DOHH2 (cell line): ENCODE measurements around the gene ACTL7A.

Experiments
- CTCF ChIP-seq: fragments of 200-600 bp; sonication (generic); IDR thresholded peaks from one replicate; pipeline ENCODE4 v1.5.1; 2014; ENCODE audit warnings: antibody characterized with exemption, mild to moderate bottlenecking, low read depth, low read length; ENCODE audit not compliant: poor library complexity, severe bottlenecking
- EZH2phosphoT487 ChIP-seq: fragments of 200-600 bp; sonication (generic); IDR thresholded peaks from 2 replicates; pipeline ENCODE4 v1.6.1; 2017; ENCODE audit warnings: borderline replicate concordance, mild to moderate bottlenecking, antibody characterized with exemption, low read length, moderate library complexity, mixed read lengths

- TF ChIP-seq CTCF (no peak), EZH2phosphoT487 (no peak)
Observed at GRCh38 chr9:108854094-108854493, 8.0 kb upstream of the ACTL7A start.
